Left ventricle myocardium superior (tissue), 1 donor: ENCODE results near the gene AKAP17A. TPM values are rescaled to one million over a fixed set of nuclear protein-coding genes. Genes with fewer than 3 reads are reported as not detected.
"Not testable (repeated sequence)": the region's sequence is repeated elsewhere in the genome, so short reads cannot be mapped to it uniquely, and the experiment has no call there.

Experiments used
- ATAC-seq: fragments of 200-7000 bp; cut with Tn5 transposase; one replicate; pipeline ENCODE4 v1.9.1; 2020; ENCODE audit warnings: mild to moderate bottlenecking, moderate library complexity
- DNase-seq: peaks from one replicate; pipeline ENCODE4 v3.0.0-alpha.2; 2020
- intact Hi-C: fragments of 100-400 bp; cut with micrococcal nuclease; formaldehyde crosslinking; loops from one replicate; pipeline ENCODE4 v1.11.0; 2022
- total RNA-seq: library from RNA; stranded (reverse); fragmentation: NEBNext Ultra II Directional; extraction: Animal tissue kit (Norgen Biotek cat#: 25700); gene quantifications from one replicate; pipeline ENCODE4 v1.2.1, GENCODE V29; 2021
- donor health status: DM: no; HTN: yes; CAD: no; lungs with severe emphysema.

The AKAP17A gene
- total RNA-seq, 1 donor from 2014 or later: 16.8 TPM

GRCh38 chrX:1599791-1600405 lies 8.5 kb downstream of the AKAP17A start:
- ATAC-seq (no peak), DNase-seq (peak; percentile 25)
- intact Hi-C loops: no loop called here

GRCh38 chrX:1600406-1601050 lies 9.1 kb downstream of the AKAP17A start:
- ATAC-seq: no peak
- intact Hi-C loops: no loop called here
- peak; percentile 16 for DNase-seq

GRCh38 chrX:1601051-1601767 lies 9.8 kb downstream of the AKAP17A start:
- intact Hi-C loops: no loop called here
- no peak for ATAC-seq

DNA sequence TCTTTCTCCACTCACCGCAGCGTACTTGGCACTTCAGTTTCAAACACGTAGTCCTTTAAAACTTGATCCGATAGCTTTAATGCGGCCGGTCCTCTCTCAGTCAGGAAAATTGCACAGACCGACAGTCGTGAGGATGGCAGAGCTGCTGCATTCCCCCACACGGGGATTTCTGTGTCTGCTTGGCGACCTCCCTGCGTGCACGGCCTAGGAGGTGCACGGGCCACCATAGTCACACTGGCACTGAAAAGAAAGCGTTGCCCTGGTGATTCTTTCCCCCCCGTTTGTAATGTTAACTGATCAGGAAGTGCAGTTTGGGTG lies 10.3 kb downstream of the AKAP17A start:
- ATAC-seq: no peak
- DNase-seq: peak; percentile 21
- intact Hi-C loops: no loop called here

More at GRCh38 chrX:1601051-1601767, 9.8 kb downstream of the AKAP17A start:
- peak; percentile 26 for DNase-seq

GRCh38 chrX:1602299-1602698 lies 10.9 kb downstream of the AKAP17A start:
- ATAC-seq (no peak), DNase-seq (no peak)

GRCh38 chrX:1606496-1606895 lies 15.1 kb downstream of the AKAP17A start:
- ATAC-seq: no peak
- DNase-seq: no peak
- intact Hi-C loops: no loop called here

More at GRCh38 chrX:1602299-1602698, 10.9 kb downstream of the AKAP17A start:
- intact Hi-C loops: no loop called here

DNA sequence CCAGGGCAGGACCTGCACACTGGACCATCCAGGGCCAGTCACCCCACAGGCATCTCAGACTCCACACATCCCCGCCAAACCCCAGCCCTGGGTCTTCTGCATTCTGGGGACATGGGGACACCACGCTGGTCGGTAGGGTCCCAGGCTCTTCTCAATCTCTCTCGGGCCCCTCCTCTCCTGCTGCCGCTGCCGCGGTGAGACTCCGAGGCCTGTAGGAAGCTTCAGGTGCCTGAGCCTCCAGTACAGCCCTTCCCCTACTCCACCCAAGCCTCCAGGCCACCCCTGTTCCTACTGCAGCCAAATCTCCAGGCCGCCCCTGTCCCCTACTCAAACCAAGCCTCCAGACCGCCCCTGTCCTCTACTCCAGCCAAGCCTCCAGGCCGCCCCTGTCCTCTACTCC lies 17.9 kb downstream of the AKAP17A start:
- no peak for ATAC-seq
- intact Hi-C loops: no loop called here
- no peak for DNase-seq

DNA sequence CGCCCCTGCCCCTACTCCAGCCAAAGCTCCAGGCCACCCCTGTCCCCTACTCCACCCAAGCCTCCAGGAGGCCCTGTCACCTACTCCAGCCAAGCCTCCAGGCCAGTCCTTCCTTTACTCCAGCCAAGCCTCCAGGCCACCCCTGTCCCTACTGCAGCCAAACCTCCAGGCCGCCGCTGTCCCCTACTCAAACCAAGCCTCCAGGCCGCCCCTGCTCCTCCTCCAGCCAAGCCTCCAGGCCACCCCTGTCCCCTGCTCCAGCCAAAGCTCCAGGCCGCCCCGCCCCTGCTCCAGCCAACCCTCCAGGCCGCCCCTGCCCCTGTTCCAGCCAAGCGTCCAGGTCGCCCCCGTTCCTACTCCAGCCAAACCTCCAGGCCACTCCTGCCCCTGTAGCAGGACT lies 18.4 kb downstream of the AKAP17A start:
- intact Hi-C loops: no loop called here
- no peak for DNase-seq
- ATAC-seq: no peak

DNA sequence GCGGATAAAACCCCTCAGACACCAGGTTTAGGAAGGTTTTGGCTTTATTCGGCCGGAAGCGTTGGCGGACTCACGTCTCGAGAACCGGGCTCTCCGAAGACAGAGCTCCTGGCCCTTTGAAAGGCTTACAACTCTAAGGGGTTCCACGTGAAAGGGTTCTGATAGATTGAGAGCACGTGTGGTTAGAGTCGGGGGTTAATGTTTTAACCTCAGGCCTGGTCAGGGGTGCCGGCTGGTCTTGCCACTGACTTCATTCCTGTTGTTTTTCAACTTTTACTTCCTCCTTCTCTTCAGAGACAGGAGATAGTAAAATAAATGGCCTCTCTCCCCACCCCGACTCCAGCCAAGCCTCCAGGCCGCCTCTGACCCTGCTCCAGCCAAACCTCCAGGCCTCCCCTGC lies 18.8 kb downstream of the AKAP17A start:
- intact Hi-C loops: no loop called here
- no peak for ATAC-seq
- no peak for DNase-seq

DNA sequence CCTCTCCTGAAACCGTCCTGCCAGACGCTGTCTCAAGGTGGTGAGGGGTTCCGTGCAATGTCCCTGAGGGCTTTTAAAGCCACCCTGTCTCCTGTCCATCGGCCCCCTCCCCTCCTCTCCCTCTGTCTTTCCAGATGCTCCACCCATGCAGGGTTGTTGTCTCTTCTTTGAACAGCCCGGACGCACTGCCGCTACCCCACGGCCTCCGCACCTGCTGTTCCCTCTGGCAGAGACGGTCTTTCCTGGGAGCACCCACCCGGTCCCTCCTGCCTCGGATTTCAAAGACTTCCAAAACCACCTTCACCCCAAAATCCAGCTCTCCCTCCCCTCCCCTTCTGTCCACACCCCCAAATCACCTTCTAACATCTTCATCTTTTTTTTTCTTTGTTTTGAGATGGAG lies 19.3 kb downstream of the AKAP17A start:
- intact Hi-C loops: no loop called here

GRCh38 chrX:1612641-1613286 lies 21.4 kb downstream of the AKAP17A start:
- intact Hi-C loops: no loop called here
- ATAC-seq (no peak), DNase-seq (no peak)

More for the DNA sequence above, 19.3 kb downstream of the AKAP17A start:
- DNase-seq (no peak), ATAC-seq (no peak)

GRCh38 chrX:1614927-1615326 lies 23.5 kb downstream of the AKAP17A start, which contains the start of gene ASMT:
Gene ASMT, plus strand, starts transcription at chrX:1615059. Its CDS starts 141 bp downstream, at chrX:1615200.
- no peak for ATAC-seq
- intact Hi-C loops: no loop called here
- DNase-seq: no peak

DNA sequence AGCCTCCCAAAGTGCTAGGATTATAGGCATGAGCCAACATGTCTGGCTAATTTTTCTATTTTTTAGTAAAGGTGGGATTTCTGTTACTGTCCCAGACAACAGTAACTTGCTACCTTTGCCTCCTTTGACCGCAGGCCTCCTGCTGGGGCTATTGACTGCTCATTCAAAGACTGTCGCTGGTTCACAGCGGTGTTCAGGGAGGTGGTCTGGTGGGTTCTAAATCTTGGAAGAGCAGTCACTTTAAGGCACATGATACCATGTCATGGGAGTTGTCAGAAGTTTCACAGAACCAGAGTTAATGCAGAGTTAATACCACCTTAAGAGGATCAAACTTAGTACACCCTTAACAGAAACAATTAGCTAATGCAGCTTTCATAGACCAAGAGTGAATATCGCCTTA lies 27.3 kb downstream of the AKAP17A start:
- intact Hi-C loops: no loop called here
- no peak for ATAC-seq
- no peak for DNase-seq

- DNase-seq: no peak
- ATAC-seq: no peak
- intact Hi-C loops: no loop called here
Measured at GRCh38 chrX:1623691-1624090, 32.3 kb downstream of the AKAP17A start.

DNA sequence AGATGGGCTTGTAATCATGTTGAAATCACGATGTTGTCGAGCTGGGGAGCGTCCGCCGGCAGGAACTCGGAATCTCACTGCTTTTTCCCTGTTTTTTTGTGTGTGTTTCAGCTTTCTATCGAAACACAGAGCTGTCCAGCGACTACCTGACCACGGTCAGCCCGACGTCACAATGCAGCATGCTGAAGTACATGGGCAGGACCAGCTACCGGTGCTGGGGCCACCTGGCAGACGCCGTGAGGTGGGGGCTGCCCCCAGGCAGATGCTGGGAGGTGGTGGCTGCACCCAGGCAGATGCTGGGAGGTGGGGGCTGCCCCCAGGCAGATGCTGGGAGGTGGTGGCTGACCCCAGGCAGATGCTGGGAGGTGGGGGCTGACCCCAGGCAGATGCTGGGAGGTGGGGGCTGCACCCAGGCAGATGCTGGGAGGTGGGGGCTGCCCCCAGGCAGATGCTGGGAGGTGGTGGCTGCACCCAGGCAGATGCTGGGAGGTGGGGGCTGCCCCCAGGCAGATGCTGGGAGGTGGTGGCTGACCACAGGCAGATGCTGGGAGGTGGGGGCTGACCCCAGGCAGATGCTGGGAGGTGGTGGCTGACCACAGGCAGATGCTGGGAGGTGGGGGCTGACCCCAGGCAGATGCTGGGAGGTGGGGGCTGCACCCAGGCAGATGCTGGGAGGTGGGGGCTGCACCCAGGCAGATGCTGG lies 32.9 kb downstream of the AKAP17A start:
- ATAC-seq, intact Hi-C loops, DNase-seq: not testable (repeated sequence)

DNA sequence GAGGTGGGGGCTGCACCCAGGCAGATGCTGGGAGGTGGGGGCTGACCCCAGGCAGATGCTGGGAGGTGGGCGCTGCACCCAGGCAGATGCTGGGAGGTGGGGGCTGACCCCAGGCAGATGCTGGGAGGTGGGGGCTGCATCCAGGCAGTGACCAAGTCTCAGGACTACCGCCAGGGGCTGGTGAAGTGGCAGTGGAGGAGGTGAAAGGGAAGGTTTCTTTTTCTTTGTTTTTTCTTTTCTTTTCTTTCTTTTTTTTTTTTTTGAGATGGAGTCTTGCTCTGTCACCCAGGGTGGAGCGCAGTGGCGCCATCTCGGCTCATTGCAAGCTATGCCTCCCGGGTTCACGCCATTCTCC lies 33.4 kb downstream of the AKAP17A start:
- DNase-seq, ATAC-seq, intact Hi-C loops: not testable (repeated sequence)

DNA sequence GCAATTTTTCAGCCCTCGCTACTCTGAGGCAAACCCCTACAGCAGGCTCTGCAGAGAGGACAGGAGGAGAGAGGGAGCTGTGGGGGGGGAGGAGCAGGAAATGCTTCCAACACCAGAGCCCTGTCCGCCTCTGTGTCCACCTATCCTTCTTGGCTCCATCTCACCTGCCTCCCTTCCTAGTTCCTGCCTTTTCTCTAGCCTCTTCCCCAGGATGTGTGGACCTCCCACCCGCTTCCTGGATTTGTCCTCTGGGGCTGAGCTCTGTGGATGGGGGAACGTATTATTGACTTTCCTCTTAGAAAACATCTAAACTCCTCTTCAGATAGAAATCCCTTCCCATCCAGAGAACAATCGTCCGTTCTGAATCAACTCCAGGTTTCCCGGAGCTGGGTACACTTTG lies 37.8 kb downstream of the AKAP17A start:
- intact Hi-C loops: no loop called here
- ATAC-seq: no peak
- DNase-seq: no peak

GRCh38 chrX:1646009-1646408 lies 54.6 kb downstream of the AKAP17A start:
- intact Hi-C loops: no loop called here
- ATAC-seq: no peak
- DNase-seq: no peak

- ATAC-seq (no peak), DNase-seq (no peak)
- intact Hi-C loops: loop anchor here (10.0 kb wide), 1 partner anchor 945 kb away; no protein-coding TSS in a partner anchor
Measured at GRCh38 chrX:1649621-1650020, 58.2 kb downstream of the AKAP17A start.
